DND-41 (cell line): ENCODE measurements around the gene VCPKMT.

Experiments used
- ATAC-seq: fragments of 200-7000 bp; cut with Tn5 transposase; 3 replicates; pipeline ENCODE4 v1.9.1; 2021; ENCODE audit warnings: low read depth; ENCODE audit not compliant: insufficient read depth
- DNase-seq: peaks from one replicate; pipeline ENCODE4 v3.0.0-alpha.2; 2020
- H2AFZ ChIP-seq: 2 replicates; pipeline ENCODE4 v1.6.0; 2012; ENCODE audit warnings: low read depth, low read length
- H3K27ac ChIP-seq: 2 replicates; pipeline ENCODE4 v1.5.1; 2012; ENCODE audit warnings: low read length, inconsistent platforms
- H3K27me3 ChIP-seq: fragments of 200-600 bp; sonication (generic); 2 replicates; pipeline ENCODE4 v1.6.0; 2012; ENCODE audit warnings: low read length, mild to moderate bottlenecking, inconsistent platforms; ENCODE audit not compliant: insufficient read depth, poor library complexity
- H3K36me3 ChIP-seq: 2 replicates; pipeline ENCODE4 v1.5.1; 2012; ENCODE audit warnings: low read length, inconsistent platforms; ENCODE audit not compliant: insufficient read depth
- H3K4me1 ChIP-seq: 2 replicates; pipeline ENCODE4 v1.5.1; 2012; ENCODE audit warnings: mild to moderate bottlenecking, low read length; ENCODE audit not compliant: insufficient read depth
- H3K4me2 ChIP-seq: 2 replicates; pipeline ENCODE4 v1.6.0; 2012; ENCODE audit warnings: mild to moderate bottlenecking, moderate library complexity, low read length, inconsistent platforms; ENCODE audit not compliant: insufficient read depth
- H3K4me3 ChIP-seq, 2 experiments: fragments of 200-600 bp in 1 of 2; shearing (Covaris generic) in 1 of 2; 2 replicates each; pipeline ENCODE4 v1.5.1; 2012 to 2016; ENCODE audit warnings: inconsistent platforms in 2 of 2, low read length in 2 of 2, mild to moderate bottlenecking in 2 of 2, low read depth in 1 of 2, moderate library complexity in 1 of 2
- H3K79me2 ChIP-seq: 2 replicates; pipeline ENCODE4 v1.6.0; 2012; ENCODE audit warnings: low read length, inconsistent platforms; ENCODE audit not compliant: insufficient read depth
- H3K9ac ChIP-seq: 2 replicates; pipeline ENCODE4 v1.6.0; 2012; ENCODE audit warnings: low read depth, mild to moderate bottlenecking, inconsistent platforms, low read length, moderate library complexity
- H3K9me3 ChIP-seq: 2 replicates; pipeline ENCODE4 v1.5.1; 2012; ENCODE audit warnings: low read length, moderate library complexity, mild to moderate bottlenecking, inconsistent platforms; ENCODE audit not compliant: insufficient read depth, severe bottlenecking
- H4K20me1 ChIP-seq: 2 replicates; pipeline ENCODE4 v1.6.0; 2012; ENCODE audit warnings: low read length; ENCODE audit not compliant: insufficient read depth
- CTCF ChIP-seq: IDR thresholded peaks from 2 replicates; pipeline ENCODE4 v1.5.1; 2012; ENCODE audit warnings: borderline replicate concordance, low read length, moderate library complexity, mild to moderate bottlenecking; ENCODE audit not compliant: poor library complexity, severe bottlenecking; ENCODE audit errors: extremely low read depth
- EZH2 ChIP-seq: IDR thresholded peaks from 3 replicates; pipeline ENCODE4 v1.6.1; 2012; ENCODE audit warnings: borderline replicate concordance, low read depth, mild to moderate bottlenecking, moderate library complexity, low read length, inconsistent platforms; ENCODE audit not compliant: severe bottlenecking

VCPKMT gene

GRCh38 chr14:50070840-50071548 lies 45.4 kb downstream of the VCPKMT start:
- Histone ChIP-seq H3K27ac (no peak overlapping the region), H3K9me3 (no peaks in the 10 kb centered on the region), H3K4me3 (no peak overlapping the region), H3K4me2 (no peak overlapping the region), H3K4me1 (no peaks in the 10 kb centered on the region), H2AFZ (no peak overlapping the region), H3K79me2 (no peaks in the 10 kb centered on the region), H3K27me3 (no peaks in the 10 kb centered on the region), H3K36me3 (no peaks in the 10 kb centered on the region), H3K9ac (no peak overlapping the region), H4K20me1 (no peaks in the 10 kb centered on the region)
- DNase-seq (no peak), ATAC-seq (no peak)
- no peak for TF ChIP-seq CTCF

- DNase-seq (no peak), ATAC-seq (no peak)
- Histone ChIP-seq H3K4me1 (peaks cover 6% of the 10 kb centered on the region), H3K9ac (no peak overlapping the region), H4K20me1 (no peaks in the 10 kb centered on the region), H3K4me2 (no peak overlapping the region), H2AFZ (no peak overlapping the region), H3K79me2 (no peaks in the 10 kb centered on the region), H3K36me3 (no peaks in the 10 kb centered on the region), H3K4me3 (no peak overlapping the region), H3K9me3 (no peaks in the 10 kb centered on the region), H3K27ac (no peak overlapping the region), H3K27me3 (no peaks in the 10 kb centered on the region)
- no peak for TF ChIP-seq CTCF
- no peak for TF ChIP-seq EZH2
Observed at GRCh38 chr14:50070230-50070629, 46.1 kb downstream of the VCPKMT start.

- peaks cover 6% of the 10 kb centered on the region for H3K4me1 ChIP-seq
- H3K9ac ChIP-seq: no peak overlapping the region
- TF ChIP-seq CTCF: no peak
- no peaks in the 10 kb centered on the region for H3K79me2 ChIP-seq
- H3K4me3 ChIP-seq: no peak overlapping the region
- no peaks in the 10 kb centered on the region for H4K20me1 ChIP-seq
- H3K4me2 ChIP-seq: no peak overlapping the region
- no peak overlapping the region for H3K27ac ChIP-seq
- H3K9me3 ChIP-seq: no peaks in the 10 kb centered on the region
- DNase-seq (no peak), ATAC-seq (no peak)
- no peak overlapping the region for H2AFZ ChIP-seq
- H3K27me3 ChIP-seq: no peaks in the 10 kb centered on the region
- H3K36me3 ChIP-seq: no peaks in the 10 kb centered on the region
Observed at GRCh38 chr14:50069325-50069724, 47.0 kb downstream of the VCPKMT start.

- Histone ChIP-seq H3K36me3 (no peaks in the 10 kb centered on the region), H3K27ac (no peak overlapping the region), H3K4me3 (no peak overlapping the region), H3K9ac (no peak overlapping the region), H2AFZ (no peak overlapping the region), H3K27me3 (no peaks in the 10 kb centered on the region), H3K79me2 (no peaks in the 10 kb centered on the region), H3K4me2 (no peak overlapping the region), H4K20me1 (no peaks in the 10 kb centered on the region), H3K4me1 (peaks cover 6% of the 10 kb centered on the region), H3K9me3 (no peaks in the 10 kb centered on the region)
- TF ChIP-seq EZH2 (no peak), CTCF (no peak)
- ATAC-seq (no peak), DNase-seq (no peak)
Observed at GRCh38 chr14:50068496-50068895, 47.9 kb downstream of the VCPKMT start.
